ENCODE results near the gene CACNG3. TPM values are rescaled to one million over a fixed set of nuclear protein-coding genes. Genes with fewer than 3 reads are reported as not detected.

CACNG3 gene
- total and polyA plus RNA-seq, 2 donors, result under 0.01 to 0.07 TPM

DNA sequence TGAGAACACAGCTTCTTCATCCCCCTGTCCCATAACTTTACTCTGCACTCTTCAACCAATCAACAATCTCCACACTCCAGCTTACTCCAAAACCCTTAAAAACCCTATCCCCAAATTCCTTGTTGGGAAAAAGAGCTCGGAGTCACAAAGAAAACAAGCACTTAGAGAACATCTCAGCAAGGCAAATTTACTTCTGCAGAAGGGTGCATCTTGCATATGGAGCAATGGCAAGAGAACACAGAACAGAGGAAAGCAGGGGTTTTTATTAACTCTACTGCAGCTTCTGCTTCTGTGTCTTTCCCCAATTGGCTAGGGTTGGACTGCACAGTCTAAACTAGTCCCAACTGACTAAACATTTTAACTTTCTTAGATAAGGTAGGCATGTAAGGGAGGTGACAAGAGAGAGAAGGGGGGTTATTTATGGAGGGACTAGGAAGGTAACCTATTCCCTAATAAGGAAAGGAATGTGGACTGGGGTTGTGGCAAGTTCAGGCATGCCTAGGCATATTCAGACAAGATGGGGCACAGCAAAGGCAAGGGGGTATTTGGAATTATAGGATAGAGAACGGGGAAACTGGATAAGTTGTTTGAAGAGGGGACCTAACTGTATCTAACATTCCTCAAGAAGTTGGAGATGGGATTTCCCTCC is 125.5 kb downstream of the CACNG3 start:
- H3K4me1 ChIP-seq (ENCODE audit: control insufficient read depth in 2 of 2, insufficient read depth in 2 of 2, low read length in 2 of 2), result no peaks in the 10 kb centered on the region
- WGBS, result 60% methylated on average over 2 of the region's 2 CpGs
- H3K27ac ChIP-seq (ENCODE audit: low read depth in 1 of 2, low read length in 1 of 2), result no peak overlapping the region
- peaks cover 0 to 4% of the 10 kb centered on the region in 2 donors for H3K9me3 ChIP-seq (ENCODE audit: control insufficient read depth in 2 of 2, insufficient read depth in 1 of 2, low read length in 1 of 2)
- H3K27me3 ChIP-seq (ENCODE audit: control insufficient read depth in 2 of 2, insufficient read depth in 1 of 2, low read length in 1 of 2), result no peaks in the 10 kb centered on the region
- no peaks in the 10 kb centered on the region for H3K36me3 ChIP-seq (ENCODE audit: control insufficient read depth in 2 of 2, insufficient read depth in 2 of 2, low read length in 1 of 2)
- no peak overlapping the region for H3K4me3 ChIP-seq (ENCODE audit: low read length in 2 of 2)
- DNase-seq (ENCODE audit: low read depth in 6 of 9, low spot score in 9 of 9), result no peak

DNA sequence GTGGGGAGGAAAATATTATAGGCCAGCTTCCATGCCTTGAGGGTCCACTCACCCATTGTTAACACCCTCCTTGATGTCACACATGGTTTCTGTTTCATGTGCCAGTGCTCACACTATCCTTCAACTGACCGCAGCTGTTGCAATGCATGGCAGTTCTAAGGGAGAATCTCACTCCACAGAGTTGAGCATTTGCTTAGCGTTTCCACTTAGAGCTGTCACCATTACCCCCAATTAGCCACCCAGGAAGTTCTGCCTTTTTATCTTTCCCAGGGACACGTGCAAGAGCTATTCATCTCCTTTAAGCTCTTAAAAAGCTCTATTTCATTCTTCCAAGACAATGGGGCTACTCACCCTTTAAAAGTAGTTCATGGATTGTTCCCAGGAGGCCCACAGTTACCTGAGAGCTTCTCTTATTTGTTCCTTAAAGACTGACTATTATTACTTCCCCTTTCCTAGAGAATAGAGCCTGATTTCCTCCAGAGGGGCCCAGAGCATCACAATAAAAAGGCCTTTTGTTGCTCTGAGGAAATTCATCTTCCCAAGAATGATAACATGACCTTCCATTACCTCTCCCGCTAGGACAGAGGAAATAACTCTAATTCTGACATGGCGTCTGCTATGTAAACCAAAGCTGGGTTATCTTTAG is 126.8 kb downstream of the CACNG3 start:
- Histone ChIP-seq H3K27ac (ENCODE audit: low read depth in 1 of 2, low read length in 1 of 2) (no peak overlapping the region), H3K4me3 (ENCODE audit: low read length in 2 of 2) (no peak overlapping the region), H3K4me1 (ENCODE audit: control insufficient read depth in 2 of 2, insufficient read depth in 2 of 2, low read length in 2 of 2) (no peaks in the 10 kb centered on the region), H3K36me3 (ENCODE audit: control insufficient read depth in 2 of 2, insufficient read depth in 2 of 2, low read length in 1 of 2) (no peaks in the 10 kb centered on the region), H3K27me3 (ENCODE audit: control insufficient read depth in 2 of 2, insufficient read depth in 1 of 2, low read length in 1 of 2) (no peaks in the 10 kb centered on the region), H3K9me3 (ENCODE audit: control insufficient read depth in 2 of 2, insufficient read depth in 1 of 2, low read length in 1 of 2) (no peaks in the 10 kb centered on the region)
- WGBS, result 21% methylated on average over 5 of the region's 5 CpGs
- no peak for DNase-seq (ENCODE audit: low read depth in 6 of 9, low spot score in 9 of 9)

DNA sequence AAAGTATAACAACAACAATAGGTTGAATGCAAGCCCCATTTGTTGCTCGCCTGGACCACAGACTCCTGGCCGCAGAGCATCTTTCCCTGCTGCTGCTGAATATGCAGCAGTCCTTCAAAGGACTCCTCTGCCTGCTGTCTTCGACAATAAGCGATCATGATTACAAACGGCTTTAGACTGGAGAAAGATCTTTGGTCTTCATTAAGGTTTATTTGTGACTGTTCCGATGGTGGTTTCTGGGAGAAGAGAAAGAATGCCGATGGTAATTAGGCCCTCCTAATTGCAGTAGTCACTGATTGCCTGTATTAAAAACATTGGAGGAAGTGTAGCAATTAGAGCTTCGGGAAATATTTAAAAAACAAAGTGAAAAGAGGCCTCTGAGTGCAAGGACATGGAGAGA is 138.2 kb downstream of the CACNG3 start:
- H3K4me1 ChIP-seq (ENCODE audit: control insufficient read depth in 2 of 2, insufficient read depth in 2 of 2, low read length in 2 of 2), result no peaks in the 10 kb centered on the region
- no peak overlapping the region for H3K27ac ChIP-seq (ENCODE audit: low read depth in 1 of 2, low read length in 1 of 2)
- DNase-seq (ENCODE audit: low read depth in 6 of 9, low spot score in 9 of 9), result no peak
- no peaks in the 10 kb centered on the region for H3K36me3 ChIP-seq (ENCODE audit: control insufficient read depth in 2 of 2, insufficient read depth in 2 of 2, low read length in 1 of 2)
- no peaks in the 10 kb centered on the region for H3K27me3 ChIP-seq (ENCODE audit: control insufficient read depth in 2 of 2, insufficient read depth in 1 of 2, low read length in 1 of 2)
- 88% methylated on average over 8 of the region's 8 CpGs for WGBS
- no peaks in the 10 kb centered on the region for H3K9me3 ChIP-seq (ENCODE audit: control insufficient read depth in 2 of 2, insufficient read depth in 1 of 2, low read length in 1 of 2)
- H3K4me3 ChIP-seq (ENCODE audit: low read length in 2 of 2), result no peak overlapping the region

DNA sequence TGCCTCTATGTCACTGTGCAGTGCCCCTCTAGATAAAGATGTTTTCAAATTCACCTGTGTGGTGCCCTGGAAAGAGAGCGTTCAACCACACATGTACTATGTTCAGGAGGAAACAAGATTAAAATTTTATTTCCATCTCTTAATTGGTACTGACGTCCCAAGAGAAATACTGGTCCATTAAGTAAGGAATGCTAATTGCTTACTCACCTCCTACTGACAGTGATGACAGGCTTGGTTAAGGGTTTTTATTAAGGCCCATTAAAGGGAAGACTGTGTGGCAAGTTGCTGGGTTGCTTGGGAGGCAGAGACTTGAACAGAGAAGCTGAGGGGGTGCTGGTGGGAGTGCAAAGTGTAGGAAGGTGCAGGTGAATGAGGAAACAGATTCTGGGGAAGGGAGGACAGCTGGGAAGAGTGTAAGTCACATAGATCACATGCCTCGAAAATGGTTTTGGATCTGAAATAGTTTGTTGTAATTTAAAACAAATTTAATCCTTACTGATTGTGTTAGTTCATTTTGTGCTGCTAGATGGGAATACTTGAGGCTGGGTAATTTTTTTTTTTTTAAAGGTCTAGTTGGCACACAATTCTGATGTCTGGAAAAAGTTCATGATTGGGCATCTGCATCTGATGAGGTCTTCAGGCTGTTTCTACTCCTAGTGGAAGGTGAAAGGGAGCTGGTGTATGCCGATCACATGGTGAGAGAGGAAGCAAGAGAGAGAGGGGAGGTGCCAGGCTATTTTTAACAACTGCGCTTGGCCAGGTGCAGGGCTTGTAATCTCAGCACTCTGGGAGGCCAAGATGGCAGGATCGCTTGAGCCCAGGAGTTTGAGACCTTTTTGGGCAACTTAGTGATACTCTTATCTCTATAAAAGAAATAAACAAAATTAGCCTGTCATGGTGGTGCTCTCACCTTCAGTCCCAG is 140.5 kb downstream of the CACNG3 start:
- WGBS, result 74% methylated on average over 6 of the region's 6 CpGs
- Histone ChIP-seq H3K4me3 (ENCODE audit: low read length in 2 of 2) (no peak overlapping the region), H3K4me1 (ENCODE audit: control insufficient read depth in 2 of 2, insufficient read depth in 2 of 2, low read length in 2 of 2) (no peaks in the 10 kb centered on the region), H3K9me3 (ENCODE audit: control insufficient read depth in 2 of 2, insufficient read depth in 1 of 2, low read length in 1 of 2) (no peaks in the 10 kb centered on the region), H3K27me3 (ENCODE audit: control insufficient read depth in 2 of 2, insufficient read depth in 1 of 2, low read length in 1 of 2) (no peaks in the 10 kb centered on the region), H3K36me3 (ENCODE audit: control insufficient read depth in 2 of 2, insufficient read depth in 2 of 2, low read length in 1 of 2) (no peaks in the 10 kb centered on the region), H3K27ac (ENCODE audit: low read depth in 1 of 2, low read length in 1 of 2) (no peak overlapping the region)
- DNase-seq (ENCODE audit: low read depth in 6 of 9, low spot score in 9 of 9), result no peak

DNA sequence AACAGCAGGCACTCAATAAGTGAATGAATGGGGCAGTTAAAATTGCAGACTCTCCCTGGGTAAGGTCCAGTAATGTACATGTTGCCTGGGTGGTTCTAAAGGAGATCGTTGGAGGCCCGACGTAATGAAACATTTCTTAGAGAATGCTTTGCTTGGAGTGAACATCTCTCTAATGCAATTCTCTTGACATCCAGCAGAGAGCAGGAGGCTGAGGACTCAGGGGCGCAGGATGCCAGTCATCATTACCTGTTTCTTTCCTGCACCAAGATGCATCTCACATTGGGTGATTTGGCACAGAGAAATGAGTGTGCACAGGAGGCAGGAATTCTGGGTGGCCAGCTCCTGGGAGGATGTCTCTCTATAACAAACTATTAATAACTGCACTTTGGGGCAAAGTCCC is 152.9 kb downstream of the CACNG3 start:
- Histone ChIP-seq H3K36me3 (ENCODE audit: control insufficient read depth in 2 of 2, insufficient read depth in 2 of 2, low read length in 1 of 2) (no peaks in the 10 kb centered on the region), H3K4me1 (ENCODE audit: control insufficient read depth in 2 of 2, insufficient read depth in 2 of 2, low read length in 2 of 2) (no peaks in the 10 kb centered on the region), H3K27ac (ENCODE audit: low read depth in 1 of 2, low read length in 1 of 2) (no peak overlapping the region), H3K9me3 (ENCODE audit: control insufficient read depth in 2 of 2, insufficient read depth in 1 of 2, low read length in 1 of 2) (no peaks in the 10 kb centered on the region), H3K4me3 (ENCODE audit: low read length in 2 of 2) (no peak overlapping the region), H3K27me3 (ENCODE audit: control insufficient read depth in 2 of 2, insufficient read depth in 1 of 2, low read length in 1 of 2) (no peaks in the 10 kb centered on the region)
- WGBS, result 80% methylated on average over 4 of the region's 4 CpGs
- no peak for DNase-seq (ENCODE audit: low read depth in 6 of 9, low spot score in 9 of 9)

All from thymus (tissue), 11 donors.